ENCODE measurements around the gene GRID1.
A peak's percentile ranks its signal among the peaks of the same experiment; 100 is the strongest.

The GRID1 gene

DNA sequence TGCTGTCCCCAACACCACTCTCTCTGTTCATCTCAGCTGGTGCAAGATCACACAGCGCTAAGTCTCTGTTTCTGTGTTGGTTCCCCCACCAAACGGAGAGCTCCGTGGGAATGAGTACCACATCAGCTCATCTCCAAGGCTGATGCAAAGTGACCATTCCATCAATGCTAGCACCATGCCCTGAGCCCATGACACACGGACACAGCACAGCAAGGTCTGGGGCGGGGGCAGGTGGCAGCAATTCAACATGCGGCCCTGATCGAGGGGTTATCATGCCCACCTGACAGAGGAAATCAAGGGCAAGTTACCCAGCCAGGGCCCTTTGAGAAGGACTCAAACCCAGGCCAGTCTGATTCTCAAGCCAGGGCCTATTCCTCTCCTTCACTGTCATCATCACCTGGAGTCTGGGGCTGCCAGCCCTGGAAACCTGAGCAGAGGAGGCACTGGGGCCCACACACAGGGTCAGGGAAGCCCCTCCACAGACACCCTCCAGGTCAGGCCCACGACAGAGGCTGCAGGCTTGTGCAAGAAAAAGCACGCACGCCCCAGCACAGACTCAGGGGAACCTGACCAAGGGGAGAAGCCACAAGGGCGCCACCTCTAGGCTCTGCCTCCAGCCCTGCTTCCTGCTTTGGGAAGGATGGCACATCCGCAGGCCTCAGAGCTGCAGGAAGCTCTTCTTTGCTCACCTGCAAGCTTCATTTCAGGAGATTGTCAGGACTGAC lies 74.8 kb downstream of the GRID1 start:
- no peaks in the 10 kb centered on the region for H3K27me3 ChIP-seq
- peaks cover 49% of the 10 kb centered on the region for H3K4me1 ChIP-seq
- no peak for TF ChIP-seq Cebpa-rat (IDR thresholded peaks at IDR 0.05)
- no peak overlapping the region for H3K9ac ChIP-seq
- no peaks in the 10 kb centered on the region for H4K20me1 ChIP-seq
- no peaks in the 10 kb centered on the region for H3K9me3 ChIP-seq
- H3K4me3 ChIP-seq = no peak overlapping the region
- H3K4me2 ChIP-seq = no peak overlapping the region
- no peaks in the 10 kb centered on the region for H3K36me3 ChIP-seq
- H3K27ac ChIP-seq = peak overlapping the region; percentile 28; the same call in 1 of the 2 replicates

- Histone ChIP-seq H3K9ac (no peak overlapping the region), H3K4me1 (peaks cover 56% of the 10 kb centered on the region), H3K4me3 (no peak overlapping the region), H4K20me1 (no peaks in the 10 kb centered on the region), H3K4me2 (no peak overlapping the region), H3K9me3 (no peaks in the 10 kb centered on the region), H3K36me3 (no peaks in the 10 kb centered on the region), H3K27ac (peak overlapping the region; percentile 28; the same call in 1 of the 2 replicates), H3K27me3 (no peaks in the 10 kb centered on the region)
- no peak for TF ChIP-seq Cebpa-rat (IDR thresholded peaks at IDR 0.05)
Measured at GRCh38 chr10:86290933-86291615, 75.5 kb downstream of the GRID1 start.

DNA sequence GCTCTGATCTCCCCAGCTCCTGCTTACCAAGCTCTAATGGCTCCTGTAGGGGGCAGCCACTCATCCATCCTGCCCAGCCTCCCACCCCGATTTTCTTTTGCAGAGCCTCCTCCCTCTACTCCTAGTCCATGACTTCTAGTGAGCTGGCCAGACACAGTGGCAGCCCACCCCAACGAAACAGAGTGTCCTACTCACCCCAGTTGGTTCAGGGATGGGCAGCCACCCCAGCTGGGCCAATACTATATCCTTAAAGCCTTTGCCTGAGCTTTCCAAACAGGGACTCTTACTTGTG lies 77.1 kb downstream of the GRID1 start:
- peaks cover 70% of the 10 kb centered on the region for H3K4me1 ChIP-seq
- H3K9ac ChIP-seq = no peak overlapping the region

GRCh38 chr10:86288695-86289576 lies 77.7 kb downstream of the GRID1 start:
- no peaks in the 10 kb centered on the region for H3K36me3 ChIP-seq
- H3K9ac ChIP-seq = peak overlapping the region; percentile 58; the same call in 1 of the 2 replicates
- H3K9me3 ChIP-seq = no peaks in the 10 kb centered on the region
- TF ChIP-seq Cebpa-rat (IDR thresholded peaks at IDR 0.05) = no peak
- H3K4me1 ChIP-seq = peaks cover 76% of the 10 kb centered on the region
- peak overlapping the region; percentile 80 for H3K27ac ChIP-seq
- H3K27me3 ChIP-seq = no peaks in the 10 kb centered on the region
- H3K4me2 ChIP-seq = peak overlapping the region; percentile 85
- no peaks in the 10 kb centered on the region for H4K20me1 ChIP-seq
- peak overlapping the region; percentile 19; the same call in 1 of the 2 replicates for H3K4me3 ChIP-seq

More for the DNA sequence above, 77.1 kb downstream of the GRID1 start:
- no peaks in the 10 kb centered on the region for H3K36me3 ChIP-seq
- no peak overlapping the region for H3K4me3 ChIP-seq
- no peaks in the 10 kb centered on the region for H3K27me3 ChIP-seq
- H3K9me3 ChIP-seq = no peaks in the 10 kb centered on the region
- H4K20me1 ChIP-seq = no peaks in the 10 kb centered on the region
- no peak for TF ChIP-seq Cebpa-rat (IDR thresholded peaks at IDR 0.05)
- peak overlapping the region; percentile 85 for H3K4me2 ChIP-seq
- peak overlapping the region; percentile 80; the same call in 1 of the 2 replicates for H3K27ac ChIP-seq

DNA sequence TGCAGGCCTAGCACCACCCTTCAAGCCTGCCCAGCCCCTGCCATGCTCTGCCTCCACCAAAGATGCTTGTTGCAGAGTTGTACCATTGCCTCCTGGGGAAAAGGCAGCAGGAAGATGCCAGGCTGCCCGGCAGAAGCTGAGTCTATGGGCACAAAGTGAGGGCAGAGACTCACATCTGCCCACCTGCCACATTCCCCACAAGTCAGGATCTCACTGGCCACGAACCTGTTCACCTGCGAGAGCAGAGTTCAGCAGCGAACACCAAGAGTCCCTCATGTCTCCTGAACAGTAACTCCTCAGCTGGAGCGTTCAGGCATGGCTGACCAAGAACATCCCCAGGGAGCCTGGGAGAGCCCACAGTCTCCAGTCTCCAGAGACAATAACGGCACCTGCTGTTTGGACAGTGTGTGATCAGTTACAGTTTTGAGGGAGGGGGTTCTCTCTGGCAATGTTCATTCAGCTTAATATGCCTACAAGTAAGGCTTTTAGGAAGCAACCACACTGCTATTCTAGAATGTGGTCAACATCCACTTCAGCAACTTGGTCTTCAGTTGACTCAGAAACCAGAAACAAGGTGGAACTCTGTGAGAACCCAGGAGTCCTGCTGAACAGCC lies 78.5 kb downstream of the GRID1 start:
- peak; percentile 89 for TF ChIP-seq Cebpa-rat (IDR thresholded peaks at IDR 0.05)
- Histone ChIP-seq H3K9me3 (no peaks in the 10 kb centered on the region), H3K36me3 (no peaks in the 10 kb centered on the region), H3K27me3 (no peaks in the 10 kb centered on the region), H4K20me1 (no peaks in the 10 kb centered on the region), H3K4me3 (peak overlapping the region; percentile 19; the same call in 1 of the 2 replicates), H3K4me2 (peak overlapping the region; percentile 85), H3K4me1 (peaks cover 78% of the 10 kb centered on the region), H3K27ac (peak overlapping the region; percentile 80), H3K9ac (peak overlapping the region; percentile 58; the same call in 1 of the 2 replicates)

- Histone ChIP-seq H3K4me3 (no peak overlapping the region), H3K27me3 (no peaks in the 10 kb centered on the region), H3K9ac (no peak overlapping the region), H3K9me3 (no peaks in the 10 kb centered on the region), H4K20me1 (no peaks in the 10 kb centered on the region), H3K4me1 (peaks cover 75% of the 10 kb centered on the region), H3K27ac (peak overlapping the region; percentile 80; the same call in 1 of the 2 replicates), H3K36me3 (no peaks in the 10 kb centered on the region), H3K4me2 (peak overlapping the region; percentile 85)
- no peak for TF ChIP-seq Cebpa-rat (IDR thresholded peaks at IDR 0.05)
Measured at GRCh38 chr10:86287110-86287793, 79.3 kb downstream of the GRID1 start.

DNA sequence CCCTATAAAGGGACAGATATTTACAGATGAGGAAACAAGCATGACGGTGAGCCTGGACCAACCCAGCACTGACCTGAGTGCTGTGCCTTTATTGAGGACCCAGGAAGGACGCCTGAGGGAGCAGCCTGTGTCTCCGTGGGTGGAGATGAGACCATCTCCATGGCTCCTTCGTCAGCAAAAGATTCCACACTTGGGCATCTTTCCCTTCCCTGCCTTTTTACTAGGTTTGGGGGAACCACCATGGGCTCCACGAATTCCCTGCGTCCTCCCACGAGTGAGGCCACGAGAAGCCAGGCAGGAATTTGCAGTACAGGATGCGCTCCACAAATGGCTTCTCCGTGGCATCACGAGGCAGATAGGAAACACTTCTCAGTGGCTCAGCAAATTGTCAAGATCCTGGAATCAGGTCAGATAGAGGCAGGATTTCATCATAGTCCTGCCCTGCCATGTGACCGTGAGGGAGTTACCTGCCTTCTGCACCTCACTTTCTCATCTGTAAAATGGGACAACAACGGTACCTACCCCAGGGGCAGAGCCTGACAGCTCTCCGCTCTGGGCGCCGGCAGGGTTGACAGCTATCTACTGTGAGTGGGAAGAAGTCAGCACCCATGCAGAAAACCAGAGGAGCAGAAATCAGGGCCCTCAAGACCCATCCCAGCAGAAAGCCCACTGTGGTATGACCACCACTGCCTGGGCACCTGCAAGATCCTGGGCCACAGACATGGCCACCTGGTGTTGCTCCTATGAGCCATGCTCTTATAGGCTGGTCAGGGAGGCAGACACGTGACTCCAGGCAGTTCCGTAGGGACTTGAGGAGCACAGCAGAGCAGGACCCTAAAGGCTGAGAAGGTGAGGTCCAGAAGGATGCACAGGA lies 80.1 kb downstream of the GRID1 start:
- H3K9me3 ChIP-seq = no peaks in the 10 kb centered on the region
- H3K4me2 ChIP-seq = peak overlapping the region; percentile 85

DNA sequence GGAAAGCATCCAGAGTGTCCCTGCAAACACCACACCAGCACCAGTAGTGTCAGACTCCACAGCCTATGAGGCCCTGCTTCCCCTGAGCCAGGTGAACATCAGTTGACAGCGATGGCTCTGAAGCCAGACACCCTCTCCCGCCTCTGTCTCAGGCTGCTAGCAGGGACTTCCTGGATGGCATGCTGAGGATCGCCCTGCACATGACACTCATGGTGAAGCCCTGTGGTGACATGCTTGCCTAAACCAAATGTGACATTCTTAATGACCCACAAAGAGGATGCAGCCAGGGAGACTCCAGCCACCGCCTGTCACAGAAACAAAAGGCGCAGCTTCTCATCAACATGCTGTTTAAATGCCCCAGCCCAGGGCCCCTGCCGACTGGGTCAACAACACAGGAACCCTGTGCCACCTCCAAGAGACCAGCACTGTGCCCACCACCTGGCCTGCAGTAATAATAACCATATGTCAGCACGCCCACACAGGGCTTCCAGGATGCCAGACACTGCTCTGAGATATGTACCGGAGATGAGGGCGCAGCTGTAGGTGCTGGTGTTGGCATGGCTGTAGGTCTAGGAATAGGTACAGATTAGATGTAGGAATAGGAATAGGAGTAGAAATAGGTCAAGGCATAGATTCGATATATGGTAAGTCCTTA lies 81.3 kb downstream of the GRID1 start:
- Histone ChIP-seq H3K9me3 (peaks cover 8% of the 10 kb centered on the region), H3K27ac (no peak overlapping the region; the same call in 1 of the 2 replicates), H3K4me3 (no peak overlapping the region), H3K36me3 (no peaks in the 10 kb centered on the region), H3K4me1 (peaks cover 65% of the 10 kb centered on the region), H3K4me2 (peak overlapping the region; percentile 85), H4K20me1 (no peaks in the 10 kb centered on the region), H3K27me3 (no peaks in the 10 kb centered on the region), H3K9ac (no peak overlapping the region)
- no peak for TF ChIP-seq Cebpa-rat (IDR thresholded peaks at IDR 0.05)

More for the DNA sequence above, 80.1 kb downstream of the GRID1 start:
- no peaks in the 10 kb centered on the region for H3K36me3 ChIP-seq
- peaks cover 75% of the 10 kb centered on the region for H3K4me1 ChIP-seq
- H4K20me1 ChIP-seq = no peaks in the 10 kb centered on the region
- no peaks in the 10 kb centered on the region for H3K27me3 ChIP-seq
- no peak overlapping the region for H3K9ac ChIP-seq
- TF ChIP-seq Cebpa-rat (IDR thresholded peaks at IDR 0.05) = no peak
- H3K27ac ChIP-seq = peak overlapping the region; percentile 80; the same call in 1 of the 2 replicates
- no peak overlapping the region for H3K4me3 ChIP-seq

All from BLaER1 (cell line).